ENCODE measurements around the gene EXOC3L2. TPM values are rescaled to one million over a fixed set of nuclear protein-coding genes. Genes with fewer than 3 reads are reported as not detected.

Gene EXOC3L2
- total and polyA plus RNA-seq, 2 of the 8 experiments (the other 6 are each of a cell fraction or from before 2014, with no cell fraction given), result 1.4 to 1.6 TPM

GRCh38 chr19:45280471-45280961 lies 35.3 kb upstream of the EXOC3L2 start (continued):
- TF ChIP-seq TCF12 (IDR thresholded peaks at IDR 0.05; ENCODE audit: low read depth, low read length) (no peak), CHD1 (IDR thresholded peaks at IDR 0.05; ENCODE audit: low read depth, low read length) (no peak), CHD7 (IDR thresholded peaks at IDR 0.05; ENCODE audit: insufficient replicate concordance, low read length) (no peak), CBX5 (IDR thresholded peaks at IDR 0.05; ENCODE audit: low read depth, low read length) (no peak)
- TF ChIP-seq, protein P1, sequence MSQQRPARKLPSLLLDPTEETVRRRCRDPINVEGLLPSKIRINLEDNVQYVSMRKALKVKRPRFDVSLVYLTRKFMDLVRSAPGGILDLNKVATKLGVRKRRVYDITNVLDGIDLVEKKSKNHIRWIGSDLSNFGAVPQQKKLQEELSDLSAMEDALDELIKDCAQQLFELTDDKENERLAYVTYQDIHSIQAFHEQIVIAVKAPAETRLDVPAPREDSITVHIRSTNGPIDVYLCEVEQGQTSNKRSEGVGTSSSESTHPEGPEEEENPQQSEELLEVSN (IDR thresholded peaks at IDR 0.05), result no peak

All from H1 (cell line).